Activated T-cell treated with anti-CD3 and anti-CD28 coated beads, Interleukin-2, amount 50 U/mL, for 4 hours (primary cell): ENCODE measurements around the gene HTRA3. TPM values are rescaled to one million over a fixed set of nuclear protein-coding genes. Genes with fewer than 3 reads are reported as not detected.

Experiments used
- ATAC-seq, 2 donors: fragments of 200-7000 bp; cut with Tn5 transposase; one replicate each; pipeline ENCODE4 v1.10.0; 2021
- DNase-seq: peaks from one replicate; pipeline ENCODE4 v3.0.0-alpha.2; 2020
- H3K27me3 Mint-ChIP-seq: one replicate; pipeline ENCODE4 v1.8.0; 2021; ENCODE audit warnings: low read depth, mixed read lengths
- H3K36me3 Mint-ChIP-seq: one replicate; pipeline ENCODE4 v1.8.0; 2022; ENCODE audit warnings: mixed read lengths; ENCODE audit not compliant: insufficient read depth
- H3K4me1 Mint-ChIP-seq: one replicate; pipeline ENCODE4 v1.8.0; 2021; ENCODE audit warnings: low read depth, mixed read lengths
- H3K4me3 Mint-ChIP-seq: one replicate; pipeline ENCODE4 v1.8.0; 2021; ENCODE audit warnings: mild to moderate bottlenecking, moderate library complexity, mixed read lengths
- H3K9me3 Mint-ChIP-seq: one replicate; pipeline ENCODE4 v1.8.0; 2021; ENCODE audit warnings: mixed read lengths
- total RNA-seq, 3 donors: library from RNA; stranded (reverse); gene quantifications; one replicate each; pipeline ENCODE4 v1.2.1, GENCODE V29; 2021

HTRA3 gene
- total RNA-seq, 3 donors from 2014 or later = not detected

GRCh38 chr4:8265171-8265929 is 4.2 kb upstream of the HTRA3 start:
- Mint-ChIP-seq H3K4me1 (no peaks in the 10 kb centered on the region), H3K27me3 (peaks cover 27% of the 10 kb centered on the region)
- no peak for ATAC-seq

GRCh38 chr4:8266088-8266487 is 3.5 kb upstream of the HTRA3 start:
- Mint-ChIP-seq H3K27me3 (peaks cover 29% of the 10 kb centered on the region), H3K4me3 (no peak overlapping the region), H3K36me3 (no peaks in the 10 kb centered on the region), H3K4me1 (no peaks in the 10 kb centered on the region), H3K9me3 (no peaks in the 10 kb centered on the region)
- ATAC-seq = no peak
- no peak for DNase-seq

More at GRCh38 chr4:8265171-8265929, 4.2 kb upstream of the HTRA3 start:
- no peaks in the 10 kb centered on the region for H3K36me3 Mint-ChIP-seq
- no peak overlapping the region for H3K4me3 Mint-ChIP-seq
- H3K9me3 Mint-ChIP-seq = no peaks in the 10 kb centered on the region
- DNase-seq = no peak

GRCh38 chr4:8266508-8266907 is 3.0 kb upstream of the HTRA3 start:
- Mint-ChIP-seq H3K27me3 (peaks cover 33% of the 10 kb centered on the region), H3K4me3 (no peak overlapping the region), H3K36me3 (no peaks in the 10 kb centered on the region), H3K9me3 (no peaks in the 10 kb centered on the region), H3K4me1 (no peaks in the 10 kb centered on the region)
- DNase-seq (no peak), ATAC-seq (no peak)

- peak in 1 of 2 donors; percentile 51 for ATAC-seq
- H3K36me3 Mint-ChIP-seq = no peaks in the 10 kb centered on the region
- no peak for DNase-seq
- H3K27me3 Mint-ChIP-seq = peaks cover 39% of the 10 kb centered on the region
- no peaks in the 10 kb centered on the region for H3K9me3 Mint-ChIP-seq
- H3K4me1 Mint-ChIP-seq = no peaks in the 10 kb centered on the region
- no peak overlapping the region for H3K4me3 Mint-ChIP-seq
Observed at GRCh38 chr4:8267077-8267476, 2.5 kb upstream of the HTRA3 start.

- no peak for ATAC-seq
Observed at GRCh38 chr4:8268211-8268610, 1.3 kb upstream of the HTRA3 start.

GRCh38 chr4:8268901-8269534 is 536 bp upstream of the HTRA3 start:
- Mint-ChIP-seq H3K4me3 (no peak overlapping the region), H3K27me3 (peaks cover 42% of the 10 kb centered on the region), H3K9me3 (no peaks in the 10 kb centered on the region), H3K36me3 (no peaks in the 10 kb centered on the region), H3K4me1 (no peaks in the 10 kb centered on the region)
- no peak for ATAC-seq
- no peak for DNase-seq

More at GRCh38 chr4:8268211-8268610, 1.3 kb upstream of the HTRA3 start:
- no peaks in the 10 kb centered on the region for H3K4me1 Mint-ChIP-seq
- peaks cover 41% of the 10 kb centered on the region for H3K27me3 Mint-ChIP-seq
- no peak overlapping the region for H3K4me3 Mint-ChIP-seq
- no peak for DNase-seq
- H3K36me3 Mint-ChIP-seq = no peaks in the 10 kb centered on the region
- no peaks in the 10 kb centered on the region for H3K9me3 Mint-ChIP-seq

- no peak for DNase-seq
- H3K4me1 Mint-ChIP-seq = no peaks in the 10 kb centered on the region
- H3K36me3 Mint-ChIP-seq = no peaks in the 10 kb centered on the region
- no peaks in the 10 kb centered on the region for H3K9me3 Mint-ChIP-seq
- no peak for ATAC-seq
- H3K4me3 Mint-ChIP-seq = no peak overlapping the region
- peaks cover 48% of the 10 kb centered on the region for H3K27me3 Mint-ChIP-seq
Observed at GRCh38 chr4:8270418-8270771, 841 bp downstream of the HTRA3 start.

GRCh38 chr4:8270912-8271815 is 1.6 kb downstream of the HTRA3 start:
- H3K36me3 Mint-ChIP-seq = no peaks in the 10 kb centered on the region
- DNase-seq (no peak), ATAC-seq (no peak)
- no peaks in the 10 kb centered on the region for H3K9me3 Mint-ChIP-seq
- H3K27me3 Mint-ChIP-seq = peaks cover 46% of the 10 kb centered on the region
- no peaks in the 10 kb centered on the region for H3K4me1 Mint-ChIP-seq
- no peak overlapping the region for H3K4me3 Mint-ChIP-seq

- Mint-ChIP-seq H3K9me3 (no peaks in the 10 kb centered on the region), H3K4me1 (no peaks in the 10 kb centered on the region), H3K4me3 (no peak overlapping the region), H3K27me3 (peaks cover 43% of the 10 kb centered on the region), H3K36me3 (no peaks in the 10 kb centered on the region)
- ATAC-seq = no peak
- no peak for DNase-seq
Observed at GRCh38 chr4:8271821-8272220, 2.3 kb downstream of the HTRA3 start.

GRCh38 chr4:8272472-8273428 is 3.2 kb downstream of the HTRA3 start:
- DNase-seq = no peak

GRCh38 chr4:8273450-8273849 is 3.9 kb downstream of the HTRA3 start:
- no peak overlapping the region for H3K4me3 Mint-ChIP-seq

More at GRCh38 chr4:8272472-8273428, 3.2 kb downstream of the HTRA3 start:
- no peaks in the 10 kb centered on the region for H3K36me3 Mint-ChIP-seq
- no peak for ATAC-seq
- no peak overlapping the region for H3K4me3 Mint-ChIP-seq
- no peaks in the 10 kb centered on the region for H3K4me1 Mint-ChIP-seq
- H3K27me3 Mint-ChIP-seq = peaks cover 42% of the 10 kb centered on the region
- no peaks in the 10 kb centered on the region for H3K9me3 Mint-ChIP-seq

GRCh38 chr4:8274066-8274652 is 4.6 kb downstream of the HTRA3 start:
- no peaks in the 10 kb centered on the region for H3K4me1 Mint-ChIP-seq
- no peaks in the 10 kb centered on the region for H3K36me3 Mint-ChIP-seq
- no peak for DNase-seq
- no peak overlapping the region for H3K4me3 Mint-ChIP-seq
- ATAC-seq = no peak
- H3K27me3 Mint-ChIP-seq = peaks cover 31% of the 10 kb centered on the region
- no peaks in the 10 kb centered on the region for H3K9me3 Mint-ChIP-seq

More at GRCh38 chr4:8273450-8273849, 3.9 kb downstream of the HTRA3 start:
- Mint-ChIP-seq H3K36me3 (no peaks in the 10 kb centered on the region), H3K4me1 (no peaks in the 10 kb centered on the region), H3K9me3 (no peaks in the 10 kb centered on the region), H3K27me3 (peaks cover 38% of the 10 kb centered on the region)
- DNase-seq (no peak), ATAC-seq (no peak)

- Mint-ChIP-seq H3K36me3 (no peaks in the 10 kb centered on the region), H3K4me3 (no peak overlapping the region), H3K4me1 (no peaks in the 10 kb centered on the region), H3K9me3 (no peaks in the 10 kb centered on the region), H3K27me3 (peaks cover 30% of the 10 kb centered on the region)
- ATAC-seq (no peak), DNase-seq (no peak)
Observed at GRCh38 chr4:8274765-8275547, 5.4 kb downstream of the HTRA3 start.
